HG03060 (cell line): ENCODE data around the gene NEK6.

ENCODE experiments used
- ATAC-seq: cut with Tn5 transposase; IDR thresholded peaks from one replicate; pipeline ENCODE4 v1.9.1; 2021; ENCODE audit warnings: low read depth, moderate number of reproducible peaks; ENCODE audit not compliant: unreplicated experiment

NEK6 gene

DNA sequence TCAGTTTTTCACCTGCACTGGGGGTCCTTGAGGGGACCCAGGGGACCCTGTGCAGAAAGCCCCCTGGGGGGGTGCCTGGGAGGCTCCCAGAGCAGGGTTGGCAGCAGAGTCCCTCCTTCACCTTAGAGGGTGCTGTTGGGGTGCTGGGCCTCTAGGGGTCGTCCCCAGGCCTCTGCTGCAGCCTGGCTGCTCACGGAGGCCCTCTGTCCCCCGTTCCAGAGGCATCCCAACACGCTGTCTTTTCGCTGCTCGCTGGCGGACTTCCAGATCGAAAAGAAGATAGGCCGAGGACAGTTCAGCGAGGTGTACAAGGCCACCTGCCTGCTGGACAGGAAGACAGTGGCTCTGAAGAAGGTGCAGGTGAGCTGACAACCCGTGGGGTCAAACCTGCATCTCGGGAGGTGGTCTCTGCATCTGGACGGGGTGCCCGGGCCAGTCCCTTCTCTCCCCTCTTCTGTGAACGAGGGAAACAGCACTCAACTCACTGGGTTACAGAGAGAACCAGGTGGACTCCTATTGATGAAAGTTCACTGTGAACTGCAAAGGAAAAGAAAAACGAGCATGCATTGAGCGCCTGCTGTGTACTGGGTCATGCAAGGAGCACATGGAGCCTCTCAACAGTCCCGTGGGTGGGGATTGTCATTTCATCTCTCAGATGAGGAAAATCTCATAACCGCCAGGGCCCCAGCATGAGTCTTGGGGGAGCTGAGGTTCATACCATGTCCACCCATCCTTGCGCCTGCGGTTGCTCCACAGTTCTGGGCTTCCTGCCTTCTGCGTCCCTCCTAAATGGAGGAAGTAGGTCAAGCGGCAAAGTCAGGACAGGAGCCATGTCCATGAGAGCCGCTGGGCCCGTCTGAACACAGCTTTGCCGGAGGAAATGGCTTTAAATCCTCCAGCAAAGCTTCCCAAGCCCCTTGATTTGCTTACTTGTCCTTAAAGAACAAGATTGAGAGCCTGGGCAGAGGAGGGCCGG lies 54.8 kb downstream of the NEK6 start:
- ATAC-seq = no peak

DNA sequence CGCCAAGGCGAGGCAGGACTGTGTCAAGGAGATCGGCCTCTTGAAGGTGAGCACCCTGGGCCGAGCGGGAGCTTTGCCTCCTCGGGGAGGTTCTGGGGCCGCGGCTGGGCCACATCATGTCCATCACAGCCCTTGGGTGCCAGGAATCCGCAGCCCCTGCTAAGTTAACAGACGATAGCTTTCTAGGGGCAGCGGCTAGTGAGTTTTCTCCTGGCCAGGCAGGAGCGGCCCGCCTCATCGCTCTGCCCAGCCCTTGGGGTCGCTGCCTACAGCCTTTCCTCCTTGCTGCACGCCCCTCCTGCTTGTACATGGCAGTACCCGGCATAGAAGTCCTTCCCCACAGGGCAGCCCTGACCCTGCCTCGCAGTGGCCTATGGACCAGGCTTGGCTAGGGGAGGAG lies 56.2 kb downstream of the NEK6 start:
- no peak for ATAC-seq

DNA sequence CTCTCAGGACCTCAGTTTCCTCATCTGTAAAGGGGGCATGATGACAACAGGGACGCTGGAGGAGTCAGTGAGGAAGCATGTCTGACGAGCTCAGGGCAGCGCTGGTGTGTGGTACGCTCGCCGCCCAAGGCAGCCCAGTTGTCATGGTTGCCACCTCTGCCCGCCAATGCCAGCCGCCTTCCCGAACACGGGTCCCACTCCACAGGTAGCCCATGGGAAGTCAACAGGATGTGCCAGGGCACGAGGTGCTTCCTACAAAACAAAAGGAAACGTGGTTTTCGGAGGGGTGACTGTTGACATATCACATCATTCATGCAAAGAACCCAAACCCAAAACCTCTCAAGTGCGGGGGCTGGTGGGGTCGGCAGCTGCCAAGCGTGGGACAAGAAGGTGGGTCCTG lies 58.1 kb downstream of the NEK6 start:
- ATAC-seq = no peak

DNA sequence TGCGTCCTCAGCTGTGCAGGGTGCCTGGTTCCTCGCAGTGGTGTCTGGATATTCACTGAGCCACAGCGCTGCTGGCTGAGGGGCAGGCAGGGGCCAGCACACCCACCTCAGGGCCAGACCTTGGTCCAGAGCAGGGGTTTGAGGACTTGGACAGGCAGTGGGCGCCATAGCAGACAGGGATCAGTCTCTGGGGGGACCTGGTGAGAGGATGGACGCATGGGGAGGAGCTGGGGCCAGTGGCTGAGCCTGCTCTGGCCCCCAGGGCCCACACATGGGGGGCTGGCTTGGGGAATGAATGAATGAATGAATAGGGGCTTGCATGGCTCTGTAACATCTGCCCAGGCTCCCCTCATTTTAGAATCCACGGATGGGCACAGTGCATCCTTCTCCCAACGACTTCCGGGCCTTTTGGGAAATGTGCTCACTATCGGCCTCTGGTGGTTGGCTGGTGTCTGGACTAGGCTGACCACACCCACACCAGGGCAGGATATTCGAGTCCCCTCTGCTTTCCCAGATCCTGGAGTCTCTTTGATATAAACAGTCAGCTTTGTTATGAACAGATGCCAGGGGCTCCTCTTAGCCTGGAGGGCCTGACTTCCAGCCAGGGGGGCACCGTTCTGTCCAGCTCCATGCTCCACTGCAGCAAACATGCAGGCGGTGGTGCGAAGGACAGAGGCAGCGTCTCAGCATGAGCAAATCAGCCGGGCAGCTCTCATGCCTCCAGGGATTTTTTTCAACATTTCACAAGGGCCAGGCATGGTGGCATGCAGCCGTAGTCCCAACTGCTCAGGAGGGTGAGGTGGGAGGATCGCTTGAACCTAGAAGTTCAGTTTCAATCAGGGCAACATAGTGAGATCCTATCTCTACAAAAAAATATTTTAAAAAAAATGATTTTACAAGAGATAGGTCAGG lies 62.6 kb downstream of the NEK6 start:
- no peak for ATAC-seq

DNA sequence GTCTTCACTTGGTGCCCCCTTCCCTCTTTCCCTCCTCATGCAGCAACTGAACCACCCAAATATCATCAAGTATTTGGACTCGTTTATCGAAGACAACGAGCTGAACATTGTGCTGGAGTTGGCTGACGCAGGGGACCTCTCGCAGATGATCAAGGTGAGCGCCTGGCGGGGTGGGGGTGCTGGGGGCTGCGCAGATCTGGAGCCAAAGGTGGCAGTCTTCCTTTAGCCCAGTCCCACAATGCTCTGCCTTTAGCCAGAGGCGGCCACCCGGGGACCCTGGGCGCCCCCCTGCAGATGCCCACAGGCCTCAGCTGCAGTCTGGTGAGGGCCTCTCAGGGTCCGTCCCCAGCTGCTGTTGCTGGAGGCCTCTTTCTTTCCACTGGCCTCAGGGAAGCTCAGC lies 63.7 kb downstream of the NEK6 start:
- no peak for ATAC-seq

DNA sequence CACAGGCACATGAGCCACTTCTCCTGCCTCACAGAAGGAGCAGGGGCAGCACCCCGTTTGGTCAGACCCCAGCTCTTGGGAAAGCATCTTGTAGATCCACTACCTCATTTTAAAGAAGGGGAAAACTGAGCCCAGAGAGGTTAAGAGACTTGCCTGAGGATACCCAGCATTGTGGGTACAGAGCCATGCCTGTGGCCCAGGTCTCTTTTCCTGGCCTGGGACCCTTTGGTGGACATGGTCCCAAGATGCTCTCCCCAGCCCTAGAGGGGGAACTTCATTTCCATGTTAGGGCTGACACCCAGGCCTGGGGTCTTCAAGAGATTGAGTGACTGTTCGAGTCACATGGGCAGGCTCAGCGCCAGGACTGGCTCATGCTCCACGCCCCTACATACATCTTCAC lies 64.2 kb downstream of the NEK6 start:
- no peak for ATAC-seq

DNA sequence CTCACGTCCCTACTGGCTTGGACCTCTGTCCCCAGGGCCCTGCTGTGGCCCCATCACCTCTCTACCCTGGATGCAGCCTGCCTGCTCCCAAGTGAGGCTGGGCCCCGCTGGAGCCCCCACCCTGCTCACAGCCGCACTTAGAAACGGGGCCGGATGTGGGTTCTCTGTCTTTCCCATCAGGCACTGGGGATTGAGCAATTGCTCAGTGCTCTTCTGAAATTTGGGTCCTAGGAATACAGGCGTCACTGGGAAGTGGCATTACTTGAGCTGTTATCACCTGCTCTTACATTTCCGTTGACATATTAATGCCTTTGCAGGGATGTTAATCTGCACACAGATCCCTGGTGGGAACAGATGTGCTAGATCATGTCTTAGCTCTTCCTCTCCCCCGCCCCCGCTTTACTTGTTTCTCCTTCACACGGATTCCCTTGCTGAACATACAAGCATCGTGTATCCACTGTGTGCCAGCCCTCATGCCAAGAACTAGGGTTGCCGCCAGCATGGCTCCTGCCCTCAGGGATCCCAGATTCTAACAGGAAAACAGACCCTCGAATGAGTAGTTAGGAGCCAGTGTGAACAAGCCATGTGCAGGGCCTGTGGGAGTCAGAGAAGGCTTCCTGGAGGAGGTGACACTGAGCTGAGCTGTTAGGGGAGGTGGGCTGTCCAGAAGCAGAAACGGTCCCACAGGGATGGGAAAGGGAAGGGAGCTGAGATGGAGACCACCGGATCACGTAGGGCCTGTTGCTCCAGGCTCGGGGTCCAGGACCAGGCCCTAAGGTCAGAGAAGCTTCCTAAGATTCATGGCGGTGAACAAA lies 65.1 kb downstream of the NEK6 start:
- no peak for ATAC-seq

DNA sequence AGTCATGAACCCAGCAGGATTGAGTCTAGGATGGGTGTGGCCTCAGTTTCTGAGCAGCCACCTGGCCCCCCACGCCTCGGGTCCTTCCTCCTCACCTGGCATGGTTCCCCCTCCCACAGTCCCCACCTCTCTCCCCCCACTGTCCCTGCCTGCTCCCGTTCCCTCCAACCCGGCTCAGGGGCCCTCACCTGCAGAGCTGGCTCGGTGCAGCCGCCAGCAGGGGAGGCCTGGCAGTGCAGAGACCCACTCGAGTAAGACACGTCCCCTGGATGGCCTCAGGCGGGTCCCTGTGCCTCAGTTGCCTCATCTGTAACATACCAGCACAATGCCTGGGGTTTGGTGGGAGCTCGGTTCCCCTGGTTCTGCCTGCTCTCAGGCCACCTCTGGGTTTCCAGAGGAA lies 66.2 kb downstream of the NEK6 start:
- no peak for ATAC-seq

DNA sequence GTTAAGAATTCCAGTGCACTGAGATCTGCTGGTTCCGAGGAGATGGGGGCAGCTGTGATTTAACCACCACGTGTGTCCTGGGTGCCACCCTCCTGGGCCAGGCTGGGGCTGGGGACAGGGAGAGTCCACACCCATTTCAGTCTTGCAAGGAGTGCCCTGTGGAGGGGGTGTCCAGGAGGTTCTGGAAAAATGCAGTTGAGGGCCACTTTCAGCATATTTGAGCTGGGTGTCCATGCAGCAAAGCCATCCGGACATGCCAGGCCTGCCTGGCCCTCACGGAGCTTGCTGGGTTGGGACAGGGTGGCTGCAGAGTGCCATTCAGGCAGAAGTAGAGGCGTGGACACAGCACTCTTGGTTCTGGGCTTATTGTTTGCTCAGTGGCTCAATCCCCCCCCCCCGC lies 68.1 kb downstream of the NEK6 start:
- no peak for ATAC-seq

DNA sequence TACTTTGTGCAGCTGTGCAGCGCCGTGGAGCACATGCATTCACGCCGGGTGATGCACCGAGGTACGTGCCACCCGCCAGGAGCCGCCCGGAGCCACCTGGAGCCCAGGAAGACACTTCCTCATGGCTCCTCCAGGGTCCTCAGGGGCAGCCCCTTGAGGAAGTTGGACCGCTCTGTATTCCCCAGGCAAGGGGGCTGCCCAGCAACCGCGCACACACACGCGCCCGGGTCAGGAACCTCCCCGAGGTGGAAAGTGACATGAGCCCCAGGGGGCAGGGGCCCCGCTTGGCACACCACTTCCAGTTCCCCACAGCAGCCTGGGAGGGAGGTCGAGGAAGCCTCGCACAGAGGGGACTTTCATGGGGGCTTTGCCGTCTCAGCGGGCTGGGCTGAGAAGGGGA lies 68.6 kb downstream of the NEK6 start:
- ATAC-seq = no peak

DNA sequence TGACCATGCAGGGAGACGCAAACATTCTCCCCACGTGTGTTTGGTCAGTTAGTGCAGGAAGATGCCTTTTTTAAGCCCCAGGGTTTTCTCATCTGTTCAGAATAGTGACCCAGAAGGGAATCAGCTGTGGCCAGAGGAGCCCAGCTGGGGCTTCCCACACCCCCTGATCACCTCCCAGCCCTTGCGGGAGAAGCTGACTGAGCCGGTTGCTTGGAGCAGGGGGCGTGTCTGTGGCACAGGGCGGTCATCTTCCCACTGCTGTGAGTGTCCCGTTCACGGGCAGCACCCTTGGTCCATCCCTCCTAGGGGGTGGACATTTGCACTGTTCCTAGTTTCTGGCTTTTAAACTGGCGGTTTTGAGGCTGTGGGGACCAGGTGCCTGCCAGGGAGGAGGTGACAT lies 69.7 kb downstream of the NEK6 start:
- ATAC-seq = no peak

DNA sequence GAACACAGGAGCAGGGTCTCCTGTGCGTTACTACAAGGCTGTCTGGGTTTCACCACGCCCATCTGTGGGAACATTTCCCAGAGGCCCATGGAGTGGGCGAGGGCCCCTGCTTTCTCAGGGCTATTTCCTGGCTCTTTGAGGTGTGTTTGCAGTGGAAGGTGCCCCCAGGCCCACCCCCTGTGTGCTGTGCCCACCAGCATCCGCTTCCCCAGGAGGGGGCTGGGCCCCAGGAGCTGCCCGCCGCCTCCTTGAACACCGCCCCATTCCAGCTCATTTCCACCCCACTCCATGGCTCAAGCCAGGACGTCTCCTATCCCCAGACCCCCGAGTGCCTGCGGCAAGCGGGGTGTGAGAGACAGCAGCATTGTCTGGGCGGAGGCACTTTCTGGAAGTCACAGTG lies 70.5 kb downstream of the NEK6 start:
- ATAC-seq = no peak

DNA sequence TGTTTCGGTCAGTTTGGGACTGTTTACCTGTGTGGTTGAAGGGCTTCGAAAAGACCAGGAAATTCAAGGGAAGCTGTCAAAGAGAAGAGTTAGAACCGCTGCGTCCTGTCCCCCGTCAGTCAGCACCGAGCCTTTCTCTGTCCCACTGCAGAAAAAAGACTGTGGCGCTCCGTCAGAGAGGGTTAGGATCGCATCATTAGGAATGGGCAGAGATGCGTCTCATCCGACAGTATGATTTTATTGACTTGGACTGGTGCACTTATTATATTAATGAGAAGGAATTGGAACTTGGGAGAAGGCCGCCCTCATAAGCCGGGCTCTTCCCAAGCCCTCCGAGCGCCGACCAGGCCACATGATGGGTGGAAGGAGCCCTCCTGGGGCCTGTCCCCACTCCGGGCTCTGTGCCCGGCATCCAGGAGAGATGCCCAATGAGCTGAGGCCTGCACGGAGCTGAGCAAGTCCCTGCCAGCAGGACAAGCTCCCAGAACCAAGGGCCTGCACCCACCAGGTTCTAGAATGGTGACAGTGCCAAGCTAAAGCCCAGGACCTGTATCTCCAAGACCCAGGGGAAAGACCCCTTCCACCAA lies 71.5 kb downstream of the NEK6 start:
- no peak for ATAC-seq

DNA sequence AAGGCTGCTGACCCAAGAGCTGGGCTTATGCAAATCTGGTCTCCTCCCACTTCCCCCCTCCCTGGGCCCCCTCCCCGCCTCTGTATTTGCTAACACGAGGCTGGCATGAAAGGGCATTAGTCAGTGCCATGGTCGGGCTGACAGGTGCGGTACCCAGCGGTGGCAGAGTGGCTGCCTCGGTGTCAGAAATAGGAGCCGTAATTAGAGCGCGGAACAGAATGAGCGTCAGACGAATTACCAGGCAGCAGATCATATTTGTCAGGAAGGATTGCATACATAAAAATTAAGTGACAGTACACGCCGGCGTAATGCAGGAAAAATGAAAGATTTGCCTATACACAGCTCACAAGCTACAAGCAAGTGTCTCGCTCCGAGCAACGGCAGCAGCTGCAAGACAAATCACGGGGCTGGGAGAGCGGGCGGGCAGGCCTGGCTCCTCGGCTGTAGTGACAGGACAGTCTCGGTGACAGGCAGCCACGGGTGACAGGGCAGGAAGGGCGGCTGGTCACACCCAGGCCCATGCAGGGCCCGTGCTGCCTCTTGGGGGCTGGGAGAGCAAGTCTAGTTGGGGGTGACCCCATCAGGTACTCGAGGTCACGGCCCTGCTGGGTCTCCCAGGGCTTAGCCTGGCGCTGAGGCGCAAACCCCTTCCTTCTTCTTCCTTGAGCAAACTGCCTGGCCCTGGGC lies 72.4 kb downstream of the NEK6 start:
- no peak for ATAC-seq

DNA sequence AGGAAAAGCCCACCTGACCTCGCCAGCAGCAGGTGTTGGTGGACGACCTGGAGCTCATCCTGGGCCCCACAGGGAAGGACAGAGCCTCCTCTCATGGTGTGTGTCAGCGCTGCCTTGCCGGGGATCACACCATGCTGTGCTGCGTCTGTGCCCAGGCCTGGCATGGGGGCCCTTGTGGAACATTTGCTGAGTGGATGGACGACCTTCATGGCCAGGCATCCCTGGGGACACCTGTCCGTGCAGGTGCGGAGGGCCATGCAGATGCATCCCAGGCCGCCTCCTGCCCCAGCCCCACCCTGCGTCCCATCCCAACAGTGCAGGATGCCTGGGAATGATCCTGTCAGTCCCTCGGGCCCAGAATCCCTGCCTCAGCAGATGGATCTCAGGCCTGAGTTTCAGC lies 73.8 kb downstream of the NEK6 start:
- ATAC-seq = no peak

DNA sequence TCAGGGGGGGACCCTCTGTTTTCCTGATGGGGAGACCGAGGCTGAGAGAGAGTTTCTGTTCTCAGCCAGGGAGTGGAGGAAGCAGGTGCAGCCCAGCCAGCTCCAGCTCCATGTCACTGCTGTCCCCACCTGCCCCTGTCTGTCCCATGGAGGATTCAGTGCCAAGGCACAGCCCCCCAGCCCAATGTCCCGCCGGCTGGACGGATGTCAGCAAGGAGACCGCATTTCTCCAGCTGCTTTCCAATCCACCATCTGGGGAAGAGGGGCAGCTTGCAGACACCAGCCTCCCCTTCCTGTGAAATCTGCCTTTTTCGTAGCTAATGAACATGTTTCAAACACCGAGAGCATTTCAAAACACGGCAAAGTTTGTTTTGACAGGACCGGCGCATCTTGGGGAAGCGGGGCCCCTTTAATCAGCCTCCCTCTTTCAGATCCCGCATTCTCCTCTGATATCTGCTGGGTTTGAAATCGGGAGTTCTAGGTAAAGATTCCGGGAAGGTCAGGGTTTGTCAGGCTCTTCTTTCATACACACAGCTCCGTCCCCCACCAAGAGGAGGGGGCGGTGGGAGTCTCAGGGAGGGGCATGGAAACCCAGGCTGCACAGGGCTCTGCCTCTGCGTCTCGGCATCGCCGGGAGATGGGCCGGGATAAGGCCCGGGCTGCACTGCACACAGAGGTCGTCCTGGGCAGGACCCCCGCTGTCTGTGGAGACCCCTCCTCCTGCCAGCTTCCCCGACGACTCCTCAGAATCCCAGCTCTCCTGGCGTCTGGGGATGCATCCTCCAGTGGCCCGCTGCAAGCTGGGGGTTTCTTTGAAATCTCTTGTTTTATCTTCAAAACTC lies 74.8 kb downstream of the NEK6 start:
- ATAC-seq = no peak

DNA sequence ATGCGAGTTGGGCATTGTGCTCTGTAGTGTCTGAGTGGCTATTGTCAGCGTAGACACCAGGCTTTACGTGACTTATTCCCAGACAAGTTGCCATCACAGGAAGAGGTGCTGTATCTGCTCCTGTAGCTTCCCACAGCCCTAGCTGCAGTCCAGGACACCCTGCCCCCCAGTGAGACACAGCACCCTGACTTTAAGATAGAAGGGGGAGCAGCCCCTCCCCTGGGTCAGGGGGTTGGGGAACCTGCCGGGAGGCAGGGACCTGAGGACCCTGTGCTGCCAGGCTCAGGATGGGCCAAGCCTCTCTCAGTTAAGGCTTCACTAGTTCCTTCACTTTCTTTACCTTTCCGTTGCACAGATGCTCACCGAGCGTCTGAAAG lies 75.4 kb downstream of the NEK6 start:
- no peak for ATAC-seq

DNA sequence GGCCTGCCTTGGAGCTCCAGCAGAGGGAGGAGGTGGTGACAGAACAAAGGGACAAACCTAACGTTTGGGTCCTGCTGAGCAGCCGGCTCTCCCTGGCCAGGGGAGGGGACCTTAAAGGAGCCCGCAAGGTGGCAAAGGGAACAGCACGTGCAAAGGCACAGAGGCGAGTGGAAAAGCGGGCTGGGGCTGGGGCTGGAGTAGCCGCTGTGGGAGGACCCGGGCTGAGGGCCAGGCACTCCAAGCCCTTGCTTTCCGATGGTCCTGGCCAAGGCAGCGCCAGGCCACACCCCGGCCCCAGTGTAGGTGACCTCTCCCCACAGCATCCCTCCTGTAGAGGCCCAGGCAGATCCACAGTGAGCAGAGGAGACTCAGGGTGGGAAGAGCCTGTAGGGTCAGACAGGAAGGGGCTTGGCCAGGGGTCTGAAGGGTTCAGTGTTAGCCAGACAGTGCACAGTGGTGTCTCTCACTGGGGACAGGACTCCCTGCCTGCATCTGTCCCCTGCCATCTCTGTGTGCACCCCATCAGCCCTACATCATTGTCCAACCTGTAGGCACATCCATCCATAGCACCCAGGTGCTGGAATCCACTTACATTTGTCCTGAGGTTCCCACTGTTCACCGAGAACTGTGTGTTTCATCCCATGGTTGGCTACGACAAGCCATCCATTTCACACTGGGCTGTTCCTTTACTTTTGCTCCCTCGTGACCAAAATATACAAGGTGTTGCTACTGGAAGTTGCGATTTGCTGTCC lies 77.0 kb downstream of the NEK6 start:
- no peak for ATAC-seq
